ENCODE data around the gene LSG1.

DNA sequence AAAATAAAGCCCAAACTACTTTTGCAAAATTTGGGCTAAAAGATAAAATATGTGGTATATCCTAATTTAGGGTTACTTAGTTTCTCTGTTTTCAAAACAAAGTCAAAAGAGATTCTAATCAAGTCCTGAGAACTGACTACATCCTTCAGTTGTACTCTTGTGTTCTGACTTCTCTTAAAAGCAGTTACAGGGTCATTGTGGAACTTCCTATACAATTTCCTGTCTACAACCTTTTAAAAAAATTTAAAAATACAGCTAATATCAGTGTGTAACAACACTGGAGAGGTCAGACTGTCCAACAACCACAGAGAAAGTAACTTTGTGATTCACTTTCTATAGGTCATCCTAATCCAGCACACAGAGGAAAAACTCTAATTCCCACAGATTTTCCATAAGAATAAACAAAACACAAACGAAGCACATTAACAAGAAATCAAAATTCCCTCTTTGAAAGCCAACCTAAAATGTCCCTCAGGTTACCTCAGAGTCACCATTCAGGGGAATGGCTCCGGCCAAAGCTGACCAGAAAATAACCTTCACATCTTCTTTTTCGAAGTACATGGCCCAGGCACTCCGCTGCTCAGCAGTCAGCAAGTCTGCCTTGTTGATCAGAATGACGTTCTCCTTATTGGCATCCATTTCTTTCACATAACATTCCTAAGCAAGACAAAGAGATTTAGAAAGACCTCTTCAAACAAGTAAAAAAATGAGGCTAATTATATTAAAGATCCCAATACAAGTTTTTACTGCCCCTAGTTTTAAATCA lies 13.3 kb downstream of the LSG1 start:
- TF ChIP-seq EZH2phosphoT487 (IDR thresholded peaks at IDR 0.05; ENCODE audit: borderline replicate concordance) (no peak), CTCF (conservative IDR thresholded peaks at IDR 0.05; ENCODE audit: low read length) (no peak)

Data from Loucy (cell line).